ENCODE data around the gene VPS26C.

Gene VPS26C

GRCh38 chr21:37272897-37273296 lies 5.8 kb upstream of the VPS26C start:
- Histone ChIP-seq H3K4me3 (ENCODE audit: low read length) (no peak overlapping the region), H3K9me2 (replicated peaks; ENCODE audit: control insufficient read depth, low read length) (no peaks in the 10 kb centered on the region), H3K79me2 (ENCODE audit: control insufficient read depth, low read length) (peaks cover 13% of the 10 kb centered on the region), H3F3A (ENCODE audit: control insufficient read depth, insufficient read depth) (peaks cover 6% of the 10 kb centered on the region; the same call in 1 of the 2 replicates), H3K9me3 (ENCODE audit: control insufficient read depth, insufficient read depth, low read length) (no peaks in the 10 kb centered on the region), H3K4me2 (ENCODE audit: low read length) (no peak overlapping the region), H4K20me1 (ENCODE audit: control insufficient read depth, insufficient read depth, low read depth, low read length) (no peaks in the 10 kb centered on the region), H3K36me3 (ENCODE audit: control insufficient read depth, low read length) (no peaks in the 10 kb centered on the region; the same call in 1 of the 2 replicates), H3K27me3 (ENCODE audit: control insufficient read depth, low read length) (no peaks in the 10 kb centered on the region; the same call in 1 of the 2 replicates), H3K27ac (ENCODE audit: low read depth, low read length) (no peak overlapping the region), H3K4me1 (ENCODE audit: control insufficient read depth, low read length) (peaks cover 14% of the 10 kb centered on the region)
- TF ChIP-seq CTCF (IDR thresholded peaks at IDR 0.05; ENCODE audit: low read depth, low read length, poor library complexity, severe bottlenecking): no peak
- no peak for TF ChIP-seq EZH2phosphoT487 (IDR thresholded peaks at IDR 0.05; ENCODE audit: borderline replicate concordance, low read length)

- H3K4me2 ChIP-seq (ENCODE audit: low read length): no peak overlapping the region
- H3F3A ChIP-seq (ENCODE audit: control insufficient read depth, insufficient read depth): peaks cover 6% of the 10 kb centered on the region; the same call in 1 of the 2 replicates
- no peaks in the 10 kb centered on the region for H4K20me1 ChIP-seq (ENCODE audit: control insufficient read depth, insufficient read depth, low read depth, low read length)
- H3K27me3 ChIP-seq (ENCODE audit: control insufficient read depth, low read length): no peaks in the 10 kb centered on the region; the same call in 1 of the 2 replicates
- peaks cover 25% of the 10 kb centered on the region for H3K79me2 ChIP-seq (ENCODE audit: control insufficient read depth, low read length)
- H3K4me1 ChIP-seq (ENCODE audit: control insufficient read depth, low read length): peaks cover 21% of the 10 kb centered on the region
- no peak overlapping the region for H3K4me3 ChIP-seq (ENCODE audit: low read length)
- TF ChIP-seq CTCF (IDR thresholded peaks at IDR 0.05; ENCODE audit: low read depth, low read length, poor library complexity, severe bottlenecking): no peak
- no peak for TF ChIP-seq EZH2phosphoT487 (IDR thresholded peaks at IDR 0.05; ENCODE audit: borderline replicate concordance, low read length)
- peaks cover 8% of the 10 kb centered on the region for H3K36me3 ChIP-seq (ENCODE audit: control insufficient read depth, low read length)
- H3K9me3 ChIP-seq (ENCODE audit: control insufficient read depth, insufficient read depth, low read length): no peaks in the 10 kb centered on the region
- no peak overlapping the region for H3K27ac ChIP-seq (ENCODE audit: low read depth, low read length)
- no peaks in the 10 kb centered on the region for H3K9me2 ChIP-seq (replicated peaks; ENCODE audit: control insufficient read depth, low read length)
Observed at GRCh38 chr21:37270576-37271365, 3.6 kb upstream of the VPS26C start.

- H3K9me2 ChIP-seq (replicated peaks; ENCODE audit: control insufficient read depth, low read length): no peaks in the 10 kb centered on the region
- H3K79me2 ChIP-seq (ENCODE audit: control insufficient read depth, low read length): peaks cover 38% of the 10 kb centered on the region
- no peaks in the 10 kb centered on the region for H3K9me3 ChIP-seq (ENCODE audit: control insufficient read depth, insufficient read depth, low read length)
- H3K36me3 ChIP-seq (ENCODE audit: control insufficient read depth, low read length): peaks cover 20% of the 10 kb centered on the region
- peaks cover 6% of the 10 kb centered on the region; the same call in 1 of the 2 replicates for H3F3A ChIP-seq (ENCODE audit: control insufficient read depth, insufficient read depth)
- TF ChIP-seq CTCF (IDR thresholded peaks at IDR 0.05; ENCODE audit: low read depth, low read length, poor library complexity, severe bottlenecking) (no peak), EZH2phosphoT487 (IDR thresholded peaks at IDR 0.05; ENCODE audit: borderline replicate concordance, low read length) (no peak)
- H4K20me1 ChIP-seq (ENCODE audit: control insufficient read depth, insufficient read depth, low read depth, low read length): peaks cover 4% of the 10 kb centered on the region; the same call in 1 of the 2 replicates
- no peak overlapping the region for H3K27ac ChIP-seq (ENCODE audit: low read depth, low read length)
- H3K4me3 ChIP-seq (ENCODE audit: low read length): no peak overlapping the region
- H3K27me3 ChIP-seq (ENCODE audit: control insufficient read depth, low read length): no peaks in the 10 kb centered on the region; the same call in 1 of the 2 replicates
- no peak overlapping the region for H3K4me2 ChIP-seq (ENCODE audit: low read length)
- H3K4me1 ChIP-seq (ENCODE audit: control insufficient read depth, low read length): peaks cover 34% of the 10 kb centered on the region
Observed at GRCh38 chr21:37269481-37269880, 2.3 kb upstream of the VPS26C start.
